ENCODE data around the gene SHPK. TPM values are rescaled to one million over a fixed set of nuclear protein-coding genes. Genes with fewer than 3 reads are reported as not detected.

SHPK gene
- total RNA-seq, 1 experiment from 2014 or later = 19.6 TPM

DNA sequence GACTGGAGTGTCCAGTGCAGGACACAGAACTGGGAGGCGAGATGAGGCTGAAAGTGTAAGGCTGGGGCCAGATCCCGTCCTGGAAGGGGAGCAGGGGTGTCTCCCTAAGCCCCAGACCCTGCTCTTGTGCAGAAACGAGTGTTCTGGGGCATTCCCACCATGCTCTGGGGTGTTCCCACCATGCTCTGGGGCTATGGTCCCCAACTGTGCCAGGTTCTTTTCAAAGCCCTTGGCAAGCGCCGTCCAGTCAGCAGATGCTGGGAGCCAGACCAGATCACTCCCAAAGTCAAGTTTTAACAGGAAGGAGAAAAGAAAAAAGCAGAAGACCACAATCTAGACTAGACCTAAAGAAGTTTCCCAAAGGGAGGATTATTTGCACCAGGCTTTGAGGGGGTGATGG lies 29.8 kb upstream of the SHPK start:
- Histone ChIP-seq H3K79me2 (ENCODE audit: insufficient read depth, low read length) (peaks cover 42% of the 10 kb centered on the region), H4K20me1 (ENCODE audit: insufficient read depth) (no peaks in the 10 kb centered on the region), H3K4me3 (replicated peaks in 1 of 2; ENCODE audit: low read depth in 1 of 2, low read length in 2 of 2) (no peak overlapping the region), H3K9ac (ENCODE audit: low read length) (no peak overlapping the region), H3K9me3 (ENCODE audit: control insufficient read depth in 1 of 2, insufficient read depth in 1 of 2, low read depth in 1 of 2, low read length in 2 of 2) (no peaks in the 10 kb centered on the region), H3K27me3 (ENCODE audit: insufficient read depth, low read length) (no peaks in the 10 kb centered on the region), H3K4me2 (ENCODE audit: low read length) (no peak overlapping the region), H3K9me2 (ENCODE audit: insufficient read depth) (no peaks in the 10 kb centered on the region), H3K36me3 (ENCODE audit: control insufficient read depth in 1 of 2, insufficient read depth in 2 of 2, low read length in 2 of 2) (no peaks in the 10 kb centered on the region), H2AFZ (ENCODE audit: low read depth, low read length, poor library complexity, severe bottlenecking) (no peak overlapping the region), H3K4me1 (ENCODE audit: control insufficient read depth in 1 of 2, insufficient read depth in 2 of 2, low read length in 2 of 2) (peaks cover 8 to 20% of the 10 kb centered on the region in 2 experiments), H3K27ac (ENCODE audit: low read depth, low read length) (no peak overlapping the region)
- ChIA-PET POLR2A (no interaction called here), RAD21 (ENCODE audit: low non-redundant PET in 1 of 2, low total read pairs in 2 of 2, uncharacterized antibody in 2 of 2, unreplicated experiment in 2 of 2) (no interaction called here), CTCF (no interaction called here)
- no peak for DNase-seq (ENCODE audit: low read depth, low spot score)
- no peak for TF ChIP-seq SIN3A (IDR thresholded peaks at IDR 0.05; ENCODE audit: low read depth)
- ATAC-seq = no peak
- intact Hi-C loops (cut with micrococcal nuclease) = no loop called here
- BruUV-seq (replicated peaks) = no TSS peak

DNA sequence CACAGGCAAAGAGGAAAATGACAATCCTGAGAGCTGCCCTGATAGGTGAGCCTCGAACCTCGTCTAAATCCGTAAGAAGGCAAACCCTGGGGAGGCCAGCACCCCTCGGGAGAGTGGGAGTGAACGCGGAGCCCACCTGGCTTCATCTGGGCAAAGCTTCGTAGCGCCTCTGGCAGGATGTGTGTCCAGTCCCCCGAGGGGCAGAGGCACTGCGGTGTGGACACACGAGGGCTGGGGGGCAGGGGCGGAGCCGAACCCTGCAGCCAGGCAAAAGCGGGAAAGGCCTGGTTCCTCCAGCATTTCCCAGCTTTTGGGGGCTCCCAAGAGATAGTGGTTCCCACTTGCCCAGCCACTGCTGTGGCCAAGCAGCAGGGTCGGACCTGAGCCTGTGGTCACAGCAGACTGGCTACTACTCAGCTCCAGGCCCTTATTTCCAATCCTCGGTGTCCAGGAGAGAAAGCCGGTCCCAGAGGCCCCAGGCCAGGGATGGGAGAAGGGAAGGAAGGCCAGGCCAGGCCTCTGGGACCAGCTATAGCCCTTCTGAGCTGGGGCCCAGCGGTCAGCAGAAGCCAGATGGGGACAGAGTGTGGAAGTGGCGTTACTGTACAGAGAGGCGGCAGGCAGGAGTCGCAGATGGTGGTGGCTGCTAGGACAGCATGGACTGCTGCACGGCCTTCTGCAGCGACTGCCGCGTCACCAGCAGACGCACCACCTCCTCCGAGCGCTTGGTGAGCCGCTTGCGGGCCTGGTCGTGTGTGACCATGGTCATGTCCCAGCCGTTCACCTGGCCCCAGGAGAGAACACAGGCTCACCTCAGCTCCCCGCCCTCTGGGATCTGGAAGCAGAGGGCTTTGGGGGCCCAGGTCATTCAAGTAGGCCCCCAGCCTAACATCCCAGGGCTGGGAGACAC lies 27.3 kb upstream of the SHPK start:
- ChIA-PET CTCF (no interaction called here), RAD21 (ENCODE audit: low non-redundant PET in 1 of 2, low total read pairs in 2 of 2, uncharacterized antibody in 2 of 2, unreplicated experiment in 2 of 2) (no interaction called here), POLR2A (interaction anchor here (1.0 kb wide), 1 partner anchor 27 kb away, joined by 5 read pairs; the partner anchor contains the start of genes CTNS and SHPK)
- intact Hi-C loops (cut with micrococcal nuclease) = no loop called here
- no peak overlapping the region for H3K27ac ChIP-seq (ENCODE audit: low read depth, low read length)
- H4K20me1 ChIP-seq (ENCODE audit: insufficient read depth) = no peaks in the 10 kb centered on the region
- H3K36me3 ChIP-seq (ENCODE audit: control insufficient read depth in 1 of 2, insufficient read depth in 2 of 2, low read length in 2 of 2) = no peaks in the 10 kb centered on the region
- no peaks in the 10 kb centered on the region for H3K9me3 ChIP-seq (ENCODE audit: control insufficient read depth in 1 of 2, insufficient read depth in 1 of 2, low read depth in 1 of 2, low read length in 2 of 2)
- DNase-seq (ENCODE audit: low read depth, low spot score) = no peak
- no TSS peak for BruUV-seq (replicated peaks)
- H3K9ac ChIP-seq (ENCODE audit: low read length) = no peak overlapping the region
- no peak for ATAC-seq
- H3K79me2 ChIP-seq (ENCODE audit: insufficient read depth, low read length) = peaks cover 22% of the 10 kb centered on the region
- no peaks in the 10 kb centered on the region for H3K27me3 ChIP-seq (ENCODE audit: insufficient read depth, low read length)
- H3K9me2 ChIP-seq (ENCODE audit: insufficient read depth) = no peaks in the 10 kb centered on the region
- peaks cover 17 to 27% of the 10 kb centered on the region in 2 experiments for H3K4me1 ChIP-seq (ENCODE audit: control insufficient read depth in 1 of 2, insufficient read depth in 2 of 2, low read length in 2 of 2)
- no peak overlapping the region for H3K4me2 ChIP-seq (ENCODE audit: low read length)
- H3K4me3 ChIP-seq (replicated peaks in 1 of 2; ENCODE audit: low read depth in 1 of 2, low read length in 2 of 2) = no peak overlapping the region
- H2AFZ ChIP-seq (ENCODE audit: low read depth, low read length, poor library complexity, severe bottlenecking) = no peak overlapping the region
- TF ChIP-seq EZH2 (IDR thresholded peaks at IDR 0.05) (no peak), CEBPB (IDR thresholded peaks at IDR 0.05; ENCODE audit: low read depth) (no peak), JUND (IDR thresholded peaks at IDR 0.05) (no peak), ELF1 (IDR thresholded peaks at IDR 0.05; ENCODE audit: borderline replicate concordance, low read depth) (no peak), POLR2A (IDR thresholded peaks at IDR 0.05; ENCODE audit: borderline replicate concordance, extremely low read depth, insufficient read depth, insufficient read length) (no peak), SRF (IDR thresholded peaks at IDR 0.05; ENCODE audit: low read depth) (no peak)
- TF ChIP-seq, protein P1, sequence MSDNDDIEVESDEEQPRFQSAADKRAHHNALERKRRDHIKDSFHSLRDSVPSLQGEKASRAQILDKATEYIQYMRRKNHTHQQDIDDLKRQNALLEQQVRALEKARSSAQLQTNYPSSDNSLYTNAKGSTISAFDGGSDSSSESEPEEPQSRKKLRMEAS (IDR thresholded peaks at IDR 0.05) = no peak
- TF ChIP-seq, protein P2, sequence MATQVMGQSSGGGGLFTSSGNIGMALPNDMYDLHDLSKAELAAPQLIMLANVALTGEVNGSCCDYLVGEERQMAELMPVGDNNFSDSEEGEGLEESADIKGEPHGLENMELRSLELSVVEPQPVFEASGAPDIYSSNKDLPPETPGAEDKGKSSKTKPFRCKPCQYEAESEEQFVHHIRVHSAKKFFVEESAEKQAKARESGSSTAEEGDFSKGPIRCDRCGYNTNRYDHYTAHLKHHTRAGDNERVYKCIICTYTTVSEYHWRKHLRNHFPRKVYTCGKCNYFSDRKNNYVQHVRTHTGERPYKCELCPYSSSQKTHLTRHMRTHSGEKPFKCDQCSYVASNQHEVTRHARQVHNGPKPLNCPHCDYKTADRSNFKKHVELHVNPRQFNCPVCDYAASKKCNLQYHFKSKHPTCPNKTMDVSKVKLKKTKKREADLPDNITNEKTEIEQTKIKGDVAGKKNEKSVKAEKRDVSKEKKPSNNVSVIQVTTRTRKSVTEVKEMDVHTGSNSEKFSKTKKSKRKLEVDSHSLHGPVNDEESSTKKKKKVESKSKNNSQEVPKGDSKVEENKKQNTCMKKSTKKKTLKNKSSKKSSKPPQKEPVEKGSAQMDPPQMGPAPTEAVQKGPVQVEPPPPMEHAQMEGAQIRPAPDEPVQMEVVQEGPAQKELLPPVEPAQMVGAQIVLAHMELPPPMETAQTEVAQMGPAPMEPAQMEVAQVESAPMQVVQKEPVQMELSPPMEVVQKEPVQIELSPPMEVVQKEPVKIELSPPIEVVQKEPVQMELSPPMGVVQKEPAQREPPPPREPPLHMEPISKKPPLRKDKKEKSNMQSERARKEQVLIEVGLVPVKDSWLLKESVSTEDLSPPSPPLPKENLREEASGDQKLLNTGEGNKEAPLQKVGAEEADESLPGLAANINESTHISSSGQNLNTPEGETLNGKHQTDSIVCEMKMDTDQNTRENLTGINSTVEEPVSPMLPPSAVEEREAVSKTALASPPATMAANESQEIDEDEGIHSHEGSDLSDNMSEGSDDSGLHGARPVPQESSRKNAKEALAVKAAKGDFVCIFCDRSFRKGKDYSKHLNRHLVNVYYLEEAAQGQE (IDR thresholded peaks at IDR 0.05; ENCODE audit: low read depth) = no peak
- TF ChIP-seq, protein P3, sequence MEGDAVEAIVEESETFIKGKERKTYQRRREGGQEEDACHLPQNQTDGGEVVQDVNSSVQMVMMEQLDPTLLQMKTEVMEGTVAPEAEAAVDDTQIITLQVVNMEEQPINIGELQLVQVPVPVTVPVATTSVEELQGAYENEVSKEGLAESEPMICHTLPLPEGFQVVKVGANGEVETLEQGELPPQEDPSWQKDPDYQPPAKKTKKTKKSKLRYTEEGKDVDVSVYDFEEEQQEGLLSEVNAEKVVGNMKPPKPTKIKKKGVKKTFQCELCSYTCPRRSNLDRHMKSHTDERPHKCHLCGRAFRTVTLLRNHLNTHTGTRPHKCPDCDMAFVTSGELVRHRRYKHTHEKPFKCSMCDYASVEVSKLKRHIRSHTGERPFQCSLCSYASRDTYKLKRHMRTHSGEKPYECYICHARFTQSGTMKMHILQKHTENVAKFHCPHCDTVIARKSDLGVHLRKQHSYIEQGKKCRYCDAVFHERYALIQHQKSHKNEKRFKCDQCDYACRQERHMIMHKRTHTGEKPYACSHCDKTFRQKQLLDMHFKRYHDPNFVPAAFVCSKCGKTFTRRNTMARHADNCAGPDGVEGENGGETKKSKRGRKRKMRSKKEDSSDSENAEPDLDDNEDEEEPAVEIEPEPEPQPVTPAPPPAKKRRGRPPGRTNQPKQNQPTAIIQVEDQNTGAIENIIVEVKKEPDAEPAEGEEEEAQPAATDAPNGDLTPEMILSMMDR (IDR thresholded peaks at IDR 0.05 in 2 of 3, conservative IDR thresholded peaks at IDR 0.05 in 1 of 3; ENCODE audit: borderline replicate concordance in 1 of 3, insufficient read depth in 1 of 3, low read depth in 2 of 3, low read length in 2 of 3) = no peak
- TF ChIP-seq, protein P4, sequence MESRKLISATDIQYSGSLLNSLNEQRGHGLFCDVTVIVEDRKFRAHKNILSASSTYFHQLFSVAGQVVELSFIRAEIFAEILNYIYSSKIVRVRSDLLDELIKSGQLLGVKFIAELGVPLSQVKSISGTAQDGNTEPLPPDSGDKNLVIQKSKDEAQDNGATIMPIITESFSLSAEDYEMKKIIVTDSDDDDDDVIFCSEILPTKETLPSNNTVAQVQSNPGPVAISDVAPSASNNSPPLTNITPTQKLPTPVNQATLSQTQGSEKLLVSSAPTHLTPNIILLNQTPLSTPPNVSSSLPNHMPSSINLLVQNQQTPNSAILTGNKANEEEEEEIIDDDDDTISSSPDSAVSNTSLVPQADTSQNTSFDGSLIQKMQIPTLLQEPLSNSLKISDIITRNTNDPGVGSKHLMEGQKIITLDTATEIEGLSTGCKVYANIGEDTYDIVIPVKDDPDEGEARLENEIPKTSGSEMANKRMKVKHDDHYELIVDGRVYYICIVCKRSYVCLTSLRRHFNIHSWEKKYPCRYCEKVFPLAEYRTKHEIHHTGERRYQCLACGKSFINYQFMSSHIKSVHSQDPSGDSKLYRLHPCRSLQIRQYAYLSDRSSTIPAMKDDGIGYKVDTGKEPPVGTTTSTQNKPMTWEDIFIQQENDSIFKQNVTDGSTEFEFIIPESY (IDR thresholded peaks at IDR 0.05; ENCODE audit: extremely low read depth, insufficient replicate concordance, low read length) = no peak

Data from HCT116 (cell line).